ENCODE results near the gene WDR1. TPM values are rescaled to one million over a fixed set of nuclear protein-coding genes. Genes with fewer than 3 reads are reported as not detected.

WDR1 gene
- total and polyA plus RNA-seq, 2 of the 13 experiments (the other 11 are each of a cell fraction or from before 2014, with no cell fraction given): 106 to 198 TPM

DNA sequence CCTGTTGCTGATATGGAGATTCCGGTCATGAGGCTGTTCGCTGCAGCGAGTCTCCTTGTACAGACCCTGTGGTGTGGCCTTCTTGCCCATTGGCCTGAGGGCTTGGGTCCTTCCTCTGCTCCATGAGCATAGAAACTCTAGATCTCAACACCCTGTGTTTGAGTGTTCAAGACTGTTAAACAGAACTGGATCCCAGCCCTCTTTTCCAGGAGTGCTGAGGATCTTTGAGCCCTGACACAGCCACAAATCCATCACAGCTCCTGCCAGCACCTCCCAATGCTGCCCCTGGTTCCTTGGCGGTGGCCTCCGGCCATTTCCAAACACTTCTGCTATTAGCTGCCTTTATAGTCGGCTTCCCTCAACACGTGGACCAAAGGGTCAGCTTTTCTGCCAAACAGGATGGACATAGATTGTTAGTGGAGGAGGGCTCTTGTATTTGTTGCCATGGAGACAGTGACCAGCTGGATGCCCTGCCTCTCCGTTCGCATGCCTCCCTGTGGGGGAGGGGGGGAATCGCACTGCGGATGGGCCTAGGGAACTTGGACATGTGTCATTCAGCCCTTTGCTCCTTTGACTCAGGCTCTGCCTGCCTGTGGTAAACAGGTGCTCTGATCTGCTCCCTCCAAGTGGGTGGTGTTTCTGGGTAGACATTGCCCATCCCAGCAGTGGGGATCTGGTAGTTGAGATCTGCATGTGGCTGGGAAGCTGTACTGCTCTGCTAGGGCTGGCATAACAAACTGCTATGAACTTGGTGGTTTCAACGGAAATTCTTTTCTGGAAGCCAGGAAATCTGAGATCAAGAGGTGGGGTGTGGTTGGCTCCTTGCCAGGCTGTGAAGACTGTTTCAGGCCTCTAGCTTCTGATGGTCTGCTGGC is 6.9 kb upstream of the WDR1 start (continued):
- TF ChIP-seq ZNF891 (CRISPR knock-in tag; IDR thresholded peaks at IDR 0.05) (0 out of 2 replicates have a peak, but pooled peaks have one; percentile 65), NFIB (CRISPR knock-in tag; IDR thresholded peaks at IDR 0.05; ENCODE audit: borderline replicate concordance) (no peak), DPF2 (CRISPR knock-in tag; IDR thresholded peaks at IDR 0.05; ENCODE audit: borderline replicate concordance, low read depth) (no peak), ZNF207 (IDR thresholded peaks at IDR 0.05; ENCODE audit: borderline replicate concordance) (no peak), ZNF547 (CRISPR knock-in tag; IDR thresholded peaks at IDR 0.05) (no peak), HOXA9 (CRISPR knock-in tag; IDR thresholded peaks at IDR 0.05; ENCODE audit: borderline replicate concordance) (no peak), RBAK (CRISPR knock-in tag; IDR thresholded peaks at IDR 0.05) (no peak), ZNF501 (CRISPR knock-in tag; IDR thresholded peaks at IDR 0.05) (no peak; the same call in 1 of the 2 replicates), ZNF605 (CRISPR knock-in tag; IDR thresholded peaks at IDR 0.05) (no peak), POLR2AphosphoS2 (IDR thresholded peaks at IDR 0.05; ENCODE audit: low read depth, low read length) (no peak), ZNF572 (CRISPR knock-in tag; IDR thresholded peaks at IDR 0.05) (no peak), AKAP8 (CRISPR knock-in tag; IDR thresholded peaks at IDR 0.05) (no peak), ZNF709 (CRISPR knock-in tag; IDR thresholded peaks at IDR 0.05) (0 out of 2 replicates have a peak, but pooled peaks have one; percentile 3)
- TF ChIP-seq, protein P1, sequence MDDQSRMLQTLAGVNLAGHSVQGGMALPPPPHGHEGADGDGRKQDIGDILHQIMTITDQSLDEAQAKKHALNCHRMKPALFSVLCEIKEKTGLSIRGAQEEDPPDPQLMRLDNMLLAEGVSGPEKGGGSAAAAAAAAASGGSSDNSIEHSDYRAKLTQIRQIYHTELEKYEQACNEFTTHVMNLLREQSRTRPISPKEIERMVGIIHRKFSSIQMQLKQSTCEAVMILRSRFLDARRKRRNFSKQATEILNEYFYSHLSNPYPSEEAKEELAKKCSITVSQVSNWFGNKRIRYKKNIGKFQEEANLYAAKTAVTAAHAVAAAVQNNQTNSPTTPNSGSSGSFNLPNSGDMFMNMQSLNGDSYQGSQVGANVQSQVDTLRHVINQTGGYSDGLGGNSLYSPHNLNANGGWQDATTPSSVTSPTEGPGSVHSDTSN (CRISPR knock-in tag; IDR thresholded peaks at IDR 0.05; ENCODE audit: borderline replicate concordance): no peak
- TF ChIP-seq, protein P2, sequence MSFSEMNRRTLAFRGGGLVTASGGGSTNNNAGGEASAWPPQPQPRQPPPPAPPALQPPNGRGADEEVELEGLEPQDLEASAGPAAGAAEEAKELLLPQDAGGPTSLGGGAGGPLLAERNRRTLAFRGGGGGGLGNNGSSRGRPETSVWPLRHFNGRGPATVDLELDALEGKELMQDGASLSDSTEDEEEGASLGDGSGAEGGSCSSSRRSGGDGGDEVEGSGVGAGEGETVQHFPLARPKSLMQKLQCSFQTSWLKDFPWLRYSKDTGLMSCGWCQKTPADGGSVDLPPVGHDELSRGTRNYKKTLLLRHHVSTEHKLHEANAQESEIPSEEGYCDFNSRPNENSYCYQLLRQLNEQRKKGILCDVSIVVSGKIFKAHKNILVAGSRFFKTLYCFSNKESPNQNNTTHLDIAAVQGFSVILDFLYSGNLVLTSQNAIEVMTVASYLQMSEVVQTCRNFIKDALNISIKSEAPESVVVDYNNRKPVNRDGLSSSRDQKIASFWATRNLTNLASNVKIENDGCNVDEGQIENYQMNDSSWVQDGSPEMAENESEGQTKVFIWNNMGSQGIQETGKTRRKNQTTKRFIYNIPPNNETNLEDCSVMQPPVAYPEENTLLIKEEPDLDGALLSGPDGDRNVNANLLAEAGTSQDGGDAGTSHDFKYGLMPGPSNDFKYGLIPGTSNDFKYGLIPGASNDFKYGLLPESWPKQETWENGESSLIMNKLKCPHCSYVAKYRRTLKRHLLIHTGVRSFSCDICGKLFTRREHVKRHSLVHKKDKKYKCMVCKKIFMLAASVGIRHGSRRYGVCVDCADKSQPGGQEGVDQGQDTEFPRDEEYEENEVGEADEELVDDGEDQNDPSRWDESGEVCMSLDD (CRISPR knock-in tag; IDR thresholded peaks at IDR 0.05; ENCODE audit: borderline replicate concordance): no peak
- TF ChIP-seq, protein P3, sequence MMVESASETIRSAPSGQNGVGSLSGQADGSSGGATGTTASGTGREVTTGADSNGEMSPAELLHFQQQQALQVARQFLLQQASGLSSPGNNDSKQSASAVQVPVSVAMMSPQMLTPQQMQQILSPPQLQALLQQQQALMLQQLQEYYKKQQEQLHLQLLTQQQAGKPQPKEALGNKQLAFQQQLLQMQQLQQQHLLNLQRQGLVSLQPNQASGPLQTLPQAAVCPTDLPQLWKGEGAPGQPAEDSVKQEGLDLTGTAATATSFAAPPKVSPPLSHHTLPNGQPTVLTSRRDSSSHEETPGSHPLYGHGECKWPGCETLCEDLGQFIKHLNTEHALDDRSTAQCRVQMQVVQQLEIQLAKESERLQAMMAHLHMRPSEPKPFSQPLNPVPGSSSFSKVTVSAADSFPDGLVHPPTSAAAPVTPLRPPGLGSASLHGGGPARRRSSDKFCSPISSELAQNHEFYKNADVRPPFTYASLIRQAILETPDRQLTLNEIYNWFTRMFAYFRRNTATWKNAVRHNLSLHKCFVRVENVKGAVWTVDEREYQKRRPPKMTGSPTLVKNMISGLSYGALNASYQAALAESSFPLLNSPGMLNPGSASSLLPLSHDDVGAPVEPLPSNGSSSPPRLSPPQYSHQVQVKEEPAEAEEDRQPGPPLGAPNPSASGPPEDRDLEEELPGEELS (CRISPR knock-in tag; IDR thresholded peaks at IDR 0.05): peak; percentile 51
- TF ChIP-seq, protein P4, sequence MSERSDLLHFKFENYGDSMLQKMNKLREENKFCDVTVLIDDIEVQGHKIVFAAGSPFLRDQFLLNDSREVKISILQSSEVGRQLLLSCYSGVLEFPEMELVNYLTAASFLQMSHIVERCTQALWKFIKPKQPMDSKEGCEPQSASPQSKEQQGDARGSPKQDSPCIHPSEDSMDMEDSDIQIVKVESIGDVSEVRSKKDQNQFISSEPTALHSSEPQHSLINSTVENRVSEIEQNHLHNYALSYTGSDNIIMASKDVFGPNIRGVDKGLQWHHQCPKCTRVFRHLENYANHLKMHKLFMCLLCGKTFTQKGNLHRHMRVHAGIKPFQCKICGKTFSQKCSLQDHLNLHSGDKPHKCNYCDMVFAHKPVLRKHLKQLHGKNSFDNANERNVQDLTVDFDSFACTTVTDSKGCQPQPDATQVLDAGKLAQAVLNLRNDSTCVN (CRISPR knock-in tag; IDR thresholded peaks at IDR 0.05; ENCODE audit: borderline replicate concordance): no peak
- TF ChIP-seq, protein P5, sequence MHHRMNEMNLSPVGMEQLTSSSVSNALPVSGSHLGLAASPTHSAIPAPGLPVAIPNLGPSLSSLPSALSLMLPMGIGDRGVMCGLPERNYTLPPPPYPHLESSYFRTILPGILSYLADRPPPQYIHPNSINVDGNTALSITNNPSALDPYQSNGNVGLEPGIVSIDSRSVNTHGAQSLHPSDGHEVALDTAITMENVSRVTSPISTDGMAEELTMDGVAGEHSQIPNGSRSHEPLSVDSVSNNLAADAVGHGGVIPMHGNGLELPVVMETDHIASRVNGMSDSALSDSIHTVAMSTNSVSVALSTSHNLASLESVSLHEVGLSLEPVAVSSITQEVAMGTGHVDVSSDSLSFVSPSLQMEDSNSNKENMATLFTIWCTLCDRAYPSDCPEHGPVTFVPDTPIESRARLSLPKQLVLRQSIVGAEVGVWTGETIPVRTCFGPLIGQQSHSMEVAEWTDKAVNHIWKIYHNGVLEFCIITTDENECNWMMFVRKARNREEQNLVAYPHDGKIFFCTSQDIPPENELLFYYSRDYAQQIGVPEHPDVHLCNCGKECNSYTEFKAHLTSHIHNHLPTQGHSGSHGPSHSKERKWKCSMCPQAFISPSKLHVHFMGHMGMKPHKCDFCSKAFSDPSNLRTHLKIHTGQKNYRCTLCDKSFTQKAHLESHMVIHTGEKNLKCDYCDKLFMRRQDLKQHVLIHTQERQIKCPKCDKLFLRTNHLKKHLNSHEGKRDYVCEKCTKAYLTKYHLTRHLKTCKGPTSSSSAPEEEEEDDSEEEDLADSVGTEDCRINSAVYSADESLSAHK (CRISPR knock-in tag; IDR thresholded peaks at IDR 0.05; ENCODE audit: borderline replicate concordance): no peak
